Stimulated activated CD4-positive, alpha-beta T cell treated with anti-CD3 and anti-CD28 coated beads, TNF-alpha, amount 100 ng/mL, for 24 hours (primary cell): ENCODE measurements around the gene AUTS2.

Experiments
- DNase-seq, 3 experiments: peaks; one replicate each; pipeline ENCODE4 v3.0.0-alpha.2; 2020; ENCODE audit warnings: low read depth in 3 of 3

AUTS2 gene

DNA sequence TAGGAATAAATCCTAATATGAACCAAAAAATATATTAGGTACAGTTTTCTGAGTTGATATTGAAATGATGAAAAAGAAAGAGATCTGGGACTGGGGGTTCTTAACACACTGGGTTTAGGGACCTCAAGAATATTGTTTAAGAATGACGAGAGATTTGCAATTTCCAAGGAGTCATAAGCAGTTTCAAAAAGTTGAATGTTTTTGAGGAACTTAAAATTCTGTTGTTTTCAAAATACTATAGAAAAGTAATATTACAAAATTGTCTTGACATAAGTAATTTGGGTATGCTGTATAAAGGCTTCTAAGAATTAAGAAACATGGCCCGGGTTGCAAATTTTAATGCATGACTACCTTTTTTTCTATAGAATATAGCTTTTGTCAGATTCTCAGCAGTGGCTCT, 88.1 kb downstream of the AUTS2 start:
- no peak for DNase-seq

DNA sequence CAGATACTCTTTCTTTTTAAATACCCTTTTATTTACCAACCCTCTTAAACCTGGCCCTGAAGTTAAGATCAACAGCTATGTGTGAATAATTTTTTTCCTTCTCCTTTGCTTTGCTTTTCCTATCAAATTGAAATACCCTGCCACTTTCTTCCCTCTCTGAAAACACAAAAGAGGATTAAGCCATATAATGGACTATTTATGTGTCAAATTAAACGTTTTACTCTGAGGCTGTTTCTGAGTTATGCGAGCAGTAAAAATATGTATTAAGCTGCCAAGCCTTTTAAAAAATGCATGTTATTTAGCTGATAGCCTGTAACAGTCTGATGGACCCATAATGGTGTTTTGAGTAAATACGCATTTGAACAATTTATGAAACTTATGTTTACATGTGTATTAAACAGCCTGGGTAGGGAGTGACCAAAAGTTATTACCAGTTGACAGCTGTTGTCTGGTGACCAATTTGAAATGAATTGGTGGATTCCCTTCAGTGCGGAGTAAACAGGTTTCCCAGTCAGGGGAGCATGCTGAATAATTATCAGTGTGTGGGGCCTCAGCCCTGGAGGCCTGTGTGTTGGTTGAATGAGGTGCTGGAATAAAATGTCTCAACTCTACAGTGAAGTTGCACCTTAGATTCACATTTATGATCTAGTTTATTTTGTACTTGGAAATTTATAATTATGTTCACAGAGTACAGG, 89.6 kb downstream of the AUTS2 start:
- DNase-seq, result no peak

DNA sequence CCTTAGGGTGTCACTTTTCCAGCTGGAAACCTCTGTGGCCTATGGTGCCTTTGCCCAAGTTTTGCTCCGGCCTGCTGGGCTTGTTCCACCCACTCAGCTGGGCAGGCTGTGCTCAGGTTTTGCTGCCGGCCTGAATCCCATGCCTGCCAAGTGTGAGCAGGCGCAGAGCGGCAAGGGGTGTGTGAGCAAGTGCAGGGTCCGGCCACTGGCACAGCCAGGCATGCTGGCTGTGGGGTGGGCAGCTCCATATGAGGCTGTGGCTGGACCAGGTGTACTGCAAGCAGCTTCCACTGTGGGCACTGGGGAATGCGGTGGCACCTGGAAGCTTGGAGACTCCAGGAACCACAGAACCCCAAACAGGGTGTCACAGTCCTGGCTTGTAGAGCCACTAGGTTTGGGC, 92.1 kb downstream of the AUTS2 start:
- no peak for DNase-seq

DNA sequence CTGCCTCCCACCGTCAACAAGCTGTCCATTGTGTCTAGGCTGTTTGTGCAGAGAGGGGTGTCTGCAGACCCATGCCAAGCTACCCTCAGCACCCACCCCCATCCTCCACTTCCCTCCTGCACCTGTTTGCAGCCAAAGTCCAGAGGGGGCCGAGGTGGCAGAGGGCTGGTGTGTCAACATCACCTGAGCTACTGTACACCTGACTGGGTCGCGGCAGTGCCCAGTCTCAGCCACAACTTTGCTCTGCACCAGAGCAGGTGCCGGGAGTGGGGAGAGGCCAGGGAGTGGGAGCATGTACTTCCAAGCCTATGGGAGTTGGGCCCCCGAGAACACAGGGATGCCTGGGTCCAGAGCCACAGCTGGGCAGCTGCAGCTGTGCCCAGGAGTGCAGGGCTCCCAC, 93.1 kb downstream of the AUTS2 start:
- no peak for DNase-seq

DNA sequence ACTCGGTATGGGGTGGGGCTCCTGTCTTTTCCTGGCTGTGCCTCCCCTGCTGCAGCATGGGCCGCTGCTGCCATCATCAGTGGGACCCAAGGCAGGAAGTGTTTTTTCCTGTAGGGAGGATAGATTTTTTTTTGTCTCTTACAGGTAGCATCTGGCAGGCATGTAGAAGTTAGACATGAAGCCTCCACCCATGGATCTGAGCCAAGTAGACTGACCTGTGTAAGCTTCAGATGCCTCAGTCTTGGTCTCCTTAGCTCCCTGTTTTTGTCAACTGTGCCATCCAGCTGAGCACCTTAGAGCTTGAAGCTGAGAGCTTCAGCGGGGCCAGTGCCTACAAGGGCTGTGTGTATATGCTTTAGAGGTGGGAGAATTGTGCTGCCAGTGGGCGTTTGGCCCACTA, 93.5 kb downstream of the AUTS2 start:
- DNase-seq, result no peak

DNA sequence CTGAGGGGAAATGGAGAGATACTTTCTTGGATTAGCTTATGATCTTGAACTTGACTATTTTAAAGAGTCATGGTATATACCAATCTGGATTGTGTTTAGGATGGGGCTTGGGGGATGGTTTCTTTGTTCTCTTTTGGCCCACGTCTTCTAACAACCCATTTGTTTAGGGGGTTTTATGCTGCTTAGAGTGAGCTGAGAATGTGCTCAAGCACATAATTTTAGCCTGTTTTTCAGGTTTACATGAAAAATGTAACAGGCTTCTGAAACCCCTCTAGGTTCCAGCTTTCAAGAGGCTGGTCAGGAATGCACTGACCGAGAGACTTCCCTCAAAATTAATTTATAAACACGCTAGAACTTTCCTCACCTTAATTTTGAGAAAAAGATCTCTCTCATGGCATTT, 94.3 kb downstream of the AUTS2 start:
- no peak for DNase-seq

DNA sequence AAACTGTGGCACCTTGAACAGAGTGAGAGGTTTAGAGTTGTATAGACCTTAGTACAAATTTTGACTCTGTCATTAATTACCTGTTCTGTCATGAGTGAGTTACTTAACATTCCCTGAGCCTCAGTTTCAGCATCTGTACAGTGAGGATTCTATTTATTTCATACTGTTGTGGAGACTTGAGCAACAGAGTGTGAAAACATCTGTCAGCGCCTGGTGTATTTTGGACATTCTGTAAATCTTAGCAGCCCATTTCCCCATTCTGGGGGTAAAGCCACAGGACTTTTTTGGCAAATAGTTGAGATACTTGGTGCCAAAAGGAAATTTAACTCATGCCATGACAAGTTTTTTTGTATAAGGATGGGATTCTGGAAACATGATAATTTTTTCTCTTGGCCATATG, 94.8 kb downstream of the AUTS2 start:
- DNase-seq, result no peak

DNA sequence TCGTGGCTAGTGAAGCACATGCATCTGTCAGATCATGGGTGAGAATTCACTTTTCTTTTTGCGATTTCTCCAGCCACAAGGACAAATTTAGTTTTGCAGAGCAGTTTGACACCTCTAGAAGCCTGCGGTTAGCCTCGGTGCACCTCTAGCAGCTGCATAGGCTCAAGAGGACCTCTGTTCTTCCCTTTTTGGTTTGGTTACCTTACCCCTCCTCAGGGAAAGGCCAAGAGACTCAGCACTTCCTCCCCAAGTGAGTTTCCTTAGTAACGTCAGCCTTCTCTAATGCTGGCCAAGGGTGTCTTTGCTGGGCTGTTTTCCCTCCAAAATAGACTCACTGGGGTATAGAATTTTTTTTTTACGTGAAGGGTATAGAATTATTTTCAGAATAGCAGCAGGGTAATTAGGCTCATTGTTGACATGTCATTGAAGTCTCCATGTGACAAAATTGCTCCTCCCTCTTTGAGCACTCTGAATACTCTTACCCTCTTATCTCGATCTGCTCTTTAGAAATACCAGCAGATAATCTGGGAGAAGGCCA, 97.8 kb downstream of the AUTS2 start:
- DNase-seq, result no peak

DNA sequence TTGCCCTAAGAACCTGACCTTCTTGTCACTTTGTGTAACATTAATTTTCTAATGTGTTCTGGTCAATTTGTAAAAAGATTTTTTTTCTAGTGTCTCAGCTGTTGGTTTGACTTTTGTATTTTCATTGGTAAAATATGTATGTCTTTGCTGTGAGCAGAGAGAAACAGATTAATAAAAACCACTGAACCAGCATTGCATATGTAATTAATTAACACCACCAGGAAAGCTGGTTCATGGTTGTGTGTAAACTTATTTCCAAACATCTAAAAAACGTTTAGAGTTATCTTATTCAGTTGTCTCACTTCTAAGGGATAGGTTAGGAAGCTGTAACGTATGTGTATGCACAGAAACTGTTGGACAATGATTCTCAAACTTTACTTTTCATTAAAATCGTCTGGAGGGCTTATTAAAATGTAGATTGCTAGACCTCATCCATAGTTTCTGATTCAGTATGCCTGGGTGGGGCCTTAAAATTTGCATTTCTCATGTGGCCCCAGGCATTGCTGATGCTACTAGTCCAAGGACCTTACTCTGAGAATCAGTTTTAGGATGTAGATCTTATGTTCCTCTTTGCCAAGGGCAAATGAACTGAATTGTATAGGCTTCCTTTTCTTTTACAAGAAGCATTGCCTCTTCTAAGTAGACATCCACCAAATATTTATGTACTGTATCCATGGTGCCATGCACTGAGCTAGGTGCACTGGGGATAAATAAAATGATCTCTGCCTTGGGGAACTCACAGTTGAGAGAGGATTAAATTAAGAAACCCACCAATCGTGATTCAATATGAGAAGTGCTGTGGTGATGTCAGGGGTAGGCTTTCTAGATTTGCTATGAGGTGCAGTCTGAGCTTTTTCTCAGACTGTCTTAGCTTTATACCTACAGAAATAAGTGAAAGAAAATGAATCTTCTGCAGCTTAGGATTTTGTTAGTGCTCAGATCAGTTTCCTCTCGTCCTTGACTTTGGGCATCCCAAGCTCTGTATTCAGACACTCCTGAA, 98.7 kb downstream of the AUTS2 start:
- no peak for DNase-seq

DNA sequence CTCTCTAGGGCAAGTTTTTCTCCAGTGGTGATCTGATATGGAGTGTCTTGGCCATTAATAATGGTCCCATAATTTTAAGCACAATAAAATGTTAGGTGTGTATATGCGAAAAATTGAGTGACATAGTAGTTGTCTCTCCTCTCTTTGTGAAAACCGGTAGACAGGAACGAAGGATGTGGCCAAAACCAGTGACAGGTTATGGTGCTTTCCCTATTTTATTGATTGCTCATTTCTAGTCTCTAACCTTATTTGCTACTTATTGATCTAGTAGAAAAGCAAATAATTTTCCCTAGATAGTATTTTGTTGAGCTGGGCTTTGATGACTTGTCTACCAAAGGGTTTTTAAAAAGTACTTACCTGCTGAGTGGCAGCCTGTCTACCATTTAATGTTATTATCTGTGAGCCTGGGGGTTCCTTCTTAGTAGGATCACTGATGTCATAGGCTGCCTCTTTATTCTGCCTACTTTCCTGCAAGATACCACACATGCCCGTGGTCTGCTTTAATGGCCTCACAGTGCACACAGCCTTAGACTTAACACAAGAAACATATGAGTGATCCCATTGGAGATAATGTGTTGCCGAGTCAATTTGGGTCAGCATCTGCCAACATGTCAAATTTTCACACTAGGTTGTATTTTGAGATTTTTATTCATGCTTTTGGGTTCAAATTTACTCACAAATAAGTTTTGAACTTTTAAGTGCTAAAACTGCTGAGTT, 100.0 kb downstream of the AUTS2 start:
- DNase-seq, result no peak

DNA sequence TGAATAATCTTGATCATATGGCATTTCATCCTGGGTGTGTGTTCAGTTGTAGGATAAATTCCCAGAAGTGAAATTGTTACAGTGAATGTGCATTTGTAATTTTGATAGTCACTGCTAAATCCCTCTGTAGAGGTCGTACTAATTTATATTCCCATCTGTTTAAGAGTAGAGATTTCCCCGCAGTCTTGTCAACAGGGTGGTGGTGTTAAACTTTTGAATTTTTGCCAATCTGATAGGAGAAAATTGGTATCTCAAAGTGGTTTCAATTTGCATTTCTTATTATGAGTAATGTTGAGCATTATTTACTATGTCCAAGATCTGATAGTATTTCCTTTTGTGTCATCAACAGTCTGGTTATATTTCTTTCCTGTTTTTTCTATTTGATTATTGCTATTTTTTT, 101.7 kb downstream of the AUTS2 start:
- DNase-seq, result no peak

DNA sequence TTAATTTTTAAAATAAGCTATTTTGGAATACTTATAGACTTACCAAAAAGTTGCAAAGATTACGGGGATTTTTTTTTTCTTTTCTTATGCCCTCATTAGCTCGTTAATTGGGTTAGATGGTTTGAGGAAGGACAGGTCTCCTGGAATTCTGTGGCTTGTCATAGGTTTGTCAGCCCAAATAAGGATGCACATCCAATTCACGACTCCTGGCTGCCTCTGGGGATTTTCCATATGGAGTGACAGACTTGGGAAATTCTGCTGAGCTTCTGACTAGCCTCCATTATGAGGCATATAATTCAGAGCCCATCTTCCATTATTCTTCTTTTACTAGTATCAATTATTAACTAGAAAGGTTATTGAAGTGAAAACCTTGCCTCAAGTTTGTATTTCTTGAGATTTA, 102.1 kb downstream of the AUTS2 start:
- no peak for DNase-seq

DNA sequence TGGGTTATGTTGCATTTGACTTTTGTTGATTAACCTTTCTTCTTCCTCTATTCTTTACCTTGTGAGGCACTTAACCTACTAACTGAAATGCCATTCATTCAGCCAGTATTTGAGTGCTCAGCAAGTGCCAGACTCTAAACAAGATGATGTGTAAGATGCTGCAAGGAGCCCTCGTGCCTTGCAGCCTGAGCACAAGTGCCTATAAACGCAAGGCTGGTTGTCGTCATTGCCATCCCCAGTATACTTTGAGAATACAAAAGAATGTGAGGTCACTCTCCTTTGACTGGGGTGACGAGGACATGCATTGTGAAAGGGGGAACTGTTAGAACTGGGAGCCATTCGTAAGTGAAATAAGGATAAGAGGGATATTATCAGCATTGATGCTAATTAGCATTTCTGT, 103.0 kb downstream of the AUTS2 start:
- no peak for DNase-seq

DNA sequence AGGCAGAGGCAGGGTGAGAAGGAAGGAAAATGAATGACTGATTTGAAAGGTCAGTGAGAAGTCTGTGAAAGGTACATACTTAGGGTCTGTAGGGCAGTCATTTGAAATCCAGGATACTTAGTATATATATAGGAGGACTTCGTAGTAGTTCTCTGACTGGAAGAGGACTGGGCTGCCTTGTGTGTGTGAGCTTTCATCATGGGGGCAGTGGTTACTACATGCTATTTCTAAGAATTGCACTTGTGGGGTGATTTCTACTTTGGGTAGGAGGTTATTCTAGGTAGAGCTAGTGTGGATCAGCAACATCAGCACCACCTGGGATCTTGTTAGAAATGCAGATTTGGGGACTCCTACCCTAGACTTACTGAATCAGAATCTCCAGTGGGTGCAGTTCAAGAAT, 104.1 kb downstream of the AUTS2 start:
- DNase-seq, result no peak

DNA sequence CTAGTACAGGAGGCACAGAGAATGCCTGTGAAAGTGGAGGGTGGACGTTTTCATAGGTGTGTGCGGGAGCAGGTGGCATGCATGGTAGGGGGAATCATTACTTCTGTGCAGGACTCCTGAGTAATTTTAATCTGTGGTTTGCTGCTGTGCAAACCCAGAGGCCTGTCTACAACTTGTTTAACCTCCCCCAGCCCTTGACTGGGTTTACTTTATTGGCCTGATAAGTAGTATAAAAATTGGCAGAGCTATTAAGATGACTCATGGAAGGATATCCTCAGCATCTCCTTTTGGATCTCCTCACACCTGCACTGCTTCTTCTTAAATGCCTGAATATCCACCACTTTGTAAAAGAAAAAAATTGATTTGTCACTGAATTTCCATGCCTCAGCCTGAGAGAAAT, 104.8 kb downstream of the AUTS2 start:
- DNase-seq, result no peak

DNA sequence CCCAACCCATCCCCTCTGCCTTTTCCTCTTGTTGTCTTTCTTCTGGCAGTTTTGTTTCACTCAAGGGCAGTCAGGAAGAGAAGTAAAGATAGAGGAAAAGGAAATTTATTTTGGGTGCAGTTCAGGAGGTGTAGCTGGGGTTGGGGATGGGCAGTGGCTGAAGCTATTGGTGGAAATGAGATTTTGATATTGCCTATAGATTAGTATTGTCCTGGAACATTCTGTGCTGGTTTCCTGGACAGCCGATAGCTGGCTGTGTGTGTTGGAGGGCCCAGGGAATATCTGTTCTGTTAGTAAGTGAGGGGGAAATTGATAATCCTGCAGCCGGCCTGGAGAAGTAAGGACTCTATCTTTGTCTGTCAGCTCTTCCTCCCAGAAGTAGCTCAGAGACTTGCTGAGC, 107.8 kb downstream of the AUTS2 start:
- no peak for DNase-seq

DNA sequence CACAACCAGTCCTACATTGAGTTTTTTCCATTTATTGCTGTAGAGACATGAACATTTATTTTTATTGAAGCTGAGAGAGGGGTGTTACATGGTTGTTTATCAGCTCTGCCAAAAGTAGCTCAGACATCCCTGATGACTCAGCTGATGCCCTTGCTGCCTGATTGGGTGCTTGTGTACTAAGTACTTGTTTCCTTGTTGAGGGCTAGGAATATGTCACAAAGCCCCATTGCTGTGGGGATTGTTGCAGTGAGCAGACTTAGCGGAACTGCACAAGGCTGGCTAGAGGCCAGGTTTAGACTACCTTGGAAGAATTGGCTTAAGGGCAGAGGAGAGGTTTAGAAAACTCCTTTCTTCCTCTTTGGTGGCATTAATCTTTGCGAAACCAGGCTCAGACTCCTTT, 110.6 kb downstream of the AUTS2 start:
- DNase-seq, result no peak

DNA sequence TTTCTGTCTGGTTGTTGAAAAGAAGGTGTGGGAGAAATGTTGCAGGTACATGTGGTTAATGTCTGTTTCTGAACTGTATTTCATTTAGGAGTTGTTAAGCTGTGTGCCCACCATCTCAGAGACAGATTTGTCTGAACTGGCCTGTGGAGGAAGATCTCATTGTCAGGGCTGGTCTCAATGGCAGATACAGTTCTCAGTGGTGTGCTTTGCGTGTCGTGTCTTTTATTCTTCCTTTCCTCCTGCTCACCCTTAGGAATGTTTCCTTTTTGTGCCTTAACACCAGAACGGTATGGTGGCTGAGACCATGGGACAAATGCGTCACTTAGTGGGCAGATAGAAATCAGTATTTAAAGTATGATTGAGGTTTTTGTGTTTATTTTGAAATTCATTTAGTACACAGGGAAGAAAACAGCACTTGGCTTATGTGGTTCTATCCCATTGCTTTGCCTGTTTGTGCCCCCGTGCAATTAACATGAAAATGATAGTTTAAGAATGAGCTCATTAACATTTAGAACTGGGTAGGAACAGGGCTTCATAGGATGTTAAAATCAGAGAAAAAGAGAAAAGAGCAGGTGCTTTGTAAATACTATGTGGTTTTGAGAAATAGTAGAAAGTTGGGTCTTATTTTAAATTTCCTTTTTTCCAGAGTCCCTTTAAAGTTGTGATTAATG, 112.6 kb downstream of the AUTS2 start:
- no peak for DNase-seq

DNA sequence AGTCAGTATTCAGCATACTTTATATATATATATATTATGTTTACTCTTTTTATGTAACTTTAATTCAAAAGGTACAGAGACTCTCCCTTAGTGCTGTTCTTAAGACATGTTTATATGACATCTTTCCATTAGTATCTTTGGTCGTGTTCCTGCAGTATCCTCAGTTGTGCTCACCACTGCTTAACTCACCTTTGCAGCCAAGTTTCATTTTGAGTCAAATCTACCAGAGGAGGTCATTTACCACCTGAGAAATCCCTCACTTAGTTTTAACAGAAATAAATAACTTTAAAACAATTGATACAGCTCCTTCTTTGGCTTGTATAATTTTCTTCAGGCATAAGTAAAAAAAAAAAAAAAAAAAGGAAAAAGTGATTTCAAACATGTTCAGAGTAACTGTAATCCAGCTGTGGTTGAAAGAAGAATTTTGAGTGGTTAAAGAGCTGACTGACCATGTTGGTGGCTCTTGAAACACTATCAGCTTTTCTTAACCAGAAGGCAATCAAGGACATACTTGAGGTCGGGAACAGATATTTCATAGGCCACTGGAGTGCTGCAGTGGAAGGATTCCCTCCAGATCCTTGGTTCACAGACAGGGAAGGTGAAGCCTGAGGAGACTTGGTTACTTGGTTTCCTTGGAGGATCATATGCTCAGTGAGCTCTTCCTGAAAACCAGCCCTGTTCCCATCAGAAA, 116.8 kb downstream of the AUTS2 start:
- DNase-seq, result no peak

DNA sequence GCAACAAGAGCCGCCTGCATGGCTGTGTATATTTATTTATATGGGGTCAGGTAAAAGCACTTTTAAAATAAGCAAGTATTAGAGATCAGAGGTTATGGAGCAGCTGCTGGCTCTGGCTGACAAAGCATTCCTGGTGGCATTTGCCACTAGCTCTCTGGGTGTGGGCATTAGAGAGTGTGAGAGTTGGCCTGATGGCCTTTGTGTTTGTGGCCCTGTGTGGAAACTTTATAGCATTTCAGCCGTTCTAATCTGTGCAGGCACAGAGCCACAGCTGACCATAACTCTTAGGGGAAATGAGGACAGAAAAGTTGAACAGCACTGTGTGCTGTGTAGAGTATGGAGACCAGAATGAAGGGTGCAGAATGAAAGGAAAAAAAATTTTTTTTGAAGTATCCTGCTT, 118.9 kb downstream of the AUTS2 start:
- no peak for DNase-seq

DNA sequence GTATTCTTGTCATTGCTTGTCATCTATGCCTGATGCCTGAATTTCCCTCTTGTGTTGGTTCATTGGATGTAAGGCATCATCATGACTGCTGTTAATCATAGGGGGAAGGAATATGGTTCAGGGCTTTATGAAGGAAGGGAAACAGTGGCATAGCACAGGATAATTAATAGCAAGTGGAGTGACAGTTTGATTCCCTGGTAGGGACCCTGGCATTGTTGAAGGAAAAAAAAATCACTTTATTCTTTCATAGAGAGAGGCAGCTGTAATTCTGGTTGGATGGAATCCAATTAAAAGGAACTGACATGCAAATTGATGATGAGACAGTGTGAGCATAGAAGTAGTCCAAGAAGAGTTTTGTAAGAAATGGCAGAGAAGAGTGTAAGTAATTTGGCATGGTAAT, 121.4 kb downstream of the AUTS2 start:
- DNase-seq, result no peak
